ENCODE measurements around the gene CELF2.
A peak's percentile ranks its signal among the peaks of the same experiment; 100 is the strongest.

DNA sequence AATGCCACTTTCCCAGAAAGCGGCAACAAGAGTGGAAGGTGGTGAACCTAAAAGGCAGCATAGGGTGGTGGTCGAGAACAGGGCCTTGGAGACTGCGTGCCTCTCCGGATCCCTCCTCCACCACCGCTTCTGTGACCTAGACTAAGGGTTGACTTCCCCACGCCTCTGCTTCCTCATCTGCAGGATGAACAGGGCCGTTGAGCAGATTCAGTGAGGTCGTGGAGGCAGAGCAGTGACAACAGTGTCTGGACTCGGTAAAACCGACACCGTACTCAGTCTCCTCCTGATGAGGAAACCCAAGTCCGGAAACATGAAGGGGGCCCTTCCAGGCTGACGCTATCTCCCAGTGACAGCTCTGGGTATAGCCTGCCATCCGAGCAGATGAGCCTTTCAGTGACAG, 162.6 kb downstream of the CELF2 start:
- TF ChIP-seq, protein P1, sequence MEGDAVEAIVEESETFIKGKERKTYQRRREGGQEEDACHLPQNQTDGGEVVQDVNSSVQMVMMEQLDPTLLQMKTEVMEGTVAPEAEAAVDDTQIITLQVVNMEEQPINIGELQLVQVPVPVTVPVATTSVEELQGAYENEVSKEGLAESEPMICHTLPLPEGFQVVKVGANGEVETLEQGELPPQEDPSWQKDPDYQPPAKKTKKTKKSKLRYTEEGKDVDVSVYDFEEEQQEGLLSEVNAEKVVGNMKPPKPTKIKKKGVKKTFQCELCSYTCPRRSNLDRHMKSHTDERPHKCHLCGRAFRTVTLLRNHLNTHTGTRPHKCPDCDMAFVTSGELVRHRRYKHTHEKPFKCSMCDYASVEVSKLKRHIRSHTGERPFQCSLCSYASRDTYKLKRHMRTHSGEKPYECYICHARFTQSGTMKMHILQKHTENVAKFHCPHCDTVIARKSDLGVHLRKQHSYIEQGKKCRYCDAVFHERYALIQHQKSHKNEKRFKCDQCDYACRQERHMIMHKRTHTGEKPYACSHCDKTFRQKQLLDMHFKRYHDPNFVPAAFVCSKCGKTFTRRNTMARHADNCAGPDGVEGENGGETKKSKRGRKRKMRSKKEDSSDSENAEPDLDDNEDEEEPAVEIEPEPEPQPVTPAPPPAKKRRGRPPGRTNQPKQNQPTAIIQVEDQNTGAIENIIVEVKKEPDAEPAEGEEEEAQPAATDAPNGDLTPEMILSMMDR (IDR thresholded peaks at IDR 0.05 in 8 of 11, conservative IDR thresholded peaks at IDR 0.05 in 3 of 11): no peak
- peak in 2 of 3 donors; percentile 62 to 84 for TF ChIP-seq POLR2AphosphoS5 (IDR thresholded peaks at IDR 0.05)

All from spleen (tissue), 7 donors.